Effector memory CD4-positive, alpha-beta T cell (primary cell): ENCODE measurements around the gene PDXK.

Experiments
- DNase-seq, 3 donors: peaks; one replicate each; pipeline ENCODE4 v3.0.0-alpha.2; 2020
- H3K27ac ChIP-seq: 2 replicates; pipeline ENCODE4 v1.7.0; 2013; ENCODE audit warnings: mild to moderate bottlenecking, low read length, moderate library complexity; ENCODE audit not compliant: insufficient read depth, poor library complexity, severe bottlenecking
- H3K27me3 ChIP-seq: replicated peaks from 2 replicates; pipeline ENCODE4 v1.7.0; 2013; ENCODE audit warnings: mild to moderate bottlenecking, low read length; ENCODE audit not compliant: insufficient read depth, control insufficient read depth, poor library complexity, severe bottlenecking
- H3K36me3 ChIP-seq: 2 replicates; pipeline ENCODE4 v1.7.0; 2013; ENCODE audit warnings: mild to moderate bottlenecking, low read length, moderate library complexity; ENCODE audit not compliant: control insufficient read depth, insufficient read depth
- H3K4me1 ChIP-seq: 2 replicates; pipeline ENCODE4 v1.7.0; 2013; ENCODE audit warnings: low read length, mild to moderate bottlenecking; ENCODE audit not compliant: control insufficient read depth, insufficient read depth, poor library complexity, severe bottlenecking
- H3K4me3 ChIP-seq: 2 replicates; pipeline ENCODE4 v1.7.0; 2013; ENCODE audit warnings: low read length, low read depth, mild to moderate bottlenecking; ENCODE audit not compliant: insufficient read depth, poor library complexity, severe bottlenecking
- H3K9me3 ChIP-seq: 2 replicates; pipeline ENCODE4 v1.7.0; 2013; ENCODE audit warnings: mild to moderate bottlenecking, low read length, moderate library complexity; ENCODE audit not compliant: control insufficient read depth

The PDXK gene

GRCh38 chr21:43792406-43792805 lies 73.5 kb downstream of the PDXK start:
- Histone ChIP-seq H3K4me3 (no peak overlapping the region), H3K36me3 (peaks cover 58% of the 10 kb centered on the region), H3K27ac (no peak overlapping the region), H3K9me3 (no peaks in the 10 kb centered on the region), H3K27me3 (no peaks in the 10 kb centered on the region), H3K4me1 (peaks cover 9% of the 10 kb centered on the region)
- DNase-seq, result no peak

GRCh38 chr21:43793243-43793642 lies 74.3 kb downstream of the PDXK start:
- H3K27ac ChIP-seq, result no peak overlapping the region
- H3K27me3 ChIP-seq, result no peaks in the 10 kb centered on the region
- H3K9me3 ChIP-seq, result no peaks in the 10 kb centered on the region
- peaks cover 66% of the 10 kb centered on the region for H3K36me3 ChIP-seq
- DNase-seq, result no peak
- no peak overlapping the region for H3K4me3 ChIP-seq
- peaks cover 9% of the 10 kb centered on the region for H3K4me1 ChIP-seq

- H3K4me3 ChIP-seq, result no peak overlapping the region
- H3K27me3 ChIP-seq, result no peaks in the 10 kb centered on the region
- no peak for DNase-seq
- no peak overlapping the region for H3K27ac ChIP-seq
- H3K4me1 ChIP-seq, result peaks cover 9% of the 10 kb centered on the region
- no peaks in the 10 kb centered on the region for H3K9me3 ChIP-seq
- peaks cover 77% of the 10 kb centered on the region for H3K36me3 ChIP-seq
These were observed 75.4 kb downstream of the PDXK start for GRCh38 chr21:43794311-43794710.

GRCh38 chr21:43794857-43795256 lies 75.9 kb downstream of the PDXK start:
- peaks cover 82% of the 10 kb centered on the region for H3K36me3 ChIP-seq
- H3K4me3 ChIP-seq, result no peak overlapping the region
- H3K27ac ChIP-seq, result no peak overlapping the region
- no peaks in the 10 kb centered on the region for H3K27me3 ChIP-seq
- peaks cover 9% of the 10 kb centered on the region for H3K4me1 ChIP-seq
- DNase-seq, result no peak
- H3K9me3 ChIP-seq, result no peaks in the 10 kb centered on the region

GRCh38 chr21:43797415-43797814 lies 78.5 kb downstream of the PDXK start:
- Histone ChIP-seq H3K36me3 (peaks cover 99% of the 10 kb centered on the region), H3K4me3 (no peak overlapping the region), H3K4me1 (no peaks in the 10 kb centered on the region), H3K27me3 (no peaks in the 10 kb centered on the region), H3K9me3 (no peaks in the 10 kb centered on the region), H3K27ac (no peak overlapping the region)
- DNase-seq, result no peak

GRCh38 chr21:43797925-43798715 lies 79.2 kb downstream of the PDXK start:
- Histone ChIP-seq H3K27me3 (no peaks in the 10 kb centered on the region), H3K36me3 (peaks cover 99% of the 10 kb centered on the region), H3K27ac (no peak overlapping the region), H3K4me3 (no peak overlapping the region), H3K4me1 (no peaks in the 10 kb centered on the region), H3K9me3 (no peaks in the 10 kb centered on the region)
- no peak for DNase-seq

- H3K36me3 ChIP-seq, result peaks cover 95% of the 10 kb centered on the region
- no peak overlapping the region for H3K4me3 ChIP-seq
- H3K4me1 ChIP-seq, result no peaks in the 10 kb centered on the region
- H3K27ac ChIP-seq, result no peak overlapping the region
- H3K27me3 ChIP-seq, result no peaks in the 10 kb centered on the region
- H3K9me3 ChIP-seq, result no peaks in the 10 kb centered on the region
- no peak for DNase-seq
These were observed 80.4 kb downstream of the PDXK start for GRCh38 chr21:43799301-43799840.

GRCh38 chr21:43800124-43800523 lies 81.2 kb downstream of the PDXK start:
- Histone ChIP-seq H3K27me3 (no peaks in the 10 kb centered on the region), H3K4me3 (no peak overlapping the region), H3K27ac (no peak overlapping the region), H3K36me3 (peaks cover 88% of the 10 kb centered on the region), H3K9me3 (no peaks in the 10 kb centered on the region), H3K4me1 (no peaks in the 10 kb centered on the region)
- no peak for DNase-seq

- DNase-seq, result no peak
- no peaks in the 10 kb centered on the region for H3K9me3 ChIP-seq
- no peak overlapping the region for H3K27ac ChIP-seq
- H3K36me3 ChIP-seq, result peaks cover 83% of the 10 kb centered on the region
- no peaks in the 10 kb centered on the region for H3K4me1 ChIP-seq
- no peak overlapping the region for H3K4me3 ChIP-seq
- H3K27me3 ChIP-seq, result no peaks in the 10 kb centered on the region
These were observed 81.6 kb downstream of the PDXK start for GRCh38 chr21:43800566-43800965.

- no peak overlapping the region for H3K27ac ChIP-seq
These were observed 82.3 kb downstream of the PDXK start for GRCh38 chr21:43801006-43801783.

More at GRCh38 chr21:43801006-43801783, 82.3 kb downstream of the PDXK start:
- DNase-seq, result no peak
- H3K36me3 ChIP-seq, result peaks cover 81% of the 10 kb centered on the region
- no peaks in the 10 kb centered on the region for H3K4me1 ChIP-seq
- no peaks in the 10 kb centered on the region for H3K27me3 ChIP-seq
- H3K4me3 ChIP-seq, result no peak overlapping the region
- no peaks in the 10 kb centered on the region for H3K9me3 ChIP-seq
